ENCODE data around the gene LUC7L3. TPM values are rescaled to one million over a fixed set of nuclear protein-coding genes. Genes with fewer than 3 reads are reported as not detected.

Gene LUC7L3
- total and polyA plus RNA-seq, 10 of the 15 experiments (the other 5 are each of a cell fraction or from before 2014, with no cell fraction given) = 51.3 to 176 (median 149) TPM

GRCh38 chr17:50712641-50713040 lies 6.8 kb upstream of the LUC7L3 start:
- ChIA-PET CTCF (no interaction called here), POLR2A (interaction anchor here (0.6 kb wide), 1 partner anchor 7 kb away, joined by 3 read pairs; no protein-coding TSS in a partner anchor), RAD21 (ENCODE audit: unreplicated experiment) (no interaction called here), SMC1A (ENCODE audit: uncharacterized antibody, unreplicated experiment) (interaction anchor here (0.6 kb wide), 1 partner anchor 450 kb away, joined by 3 read pairs; no protein-coding TSS in a partner anchor)
- no peak overlapping the region for H3K4me3 ChIP-seq
- 85% methylated on average over 9 of the region's 9 CpGs for WGBS (ENCODE audit: insufficient coverage, insufficient replicate concordance, low lambda C conversion rate, missing lambda C conversion rate)
- no peak overlapping the region for H3K27ac ChIP-seq (ENCODE audit: control insufficient read depth, insufficient read depth)
- no peak for ATAC-seq
- TF ChIP-seq CHD2 (IDR thresholded peaks at IDR 0.05; ENCODE audit: borderline replicate concordance, low read depth, low read length) (no peak), BCL11A (IDR thresholded peaks at IDR 0.05; ENCODE audit: low read depth, low read length) (no peak), NR2C1 (IDR thresholded peaks at IDR 0.05) (no peak), EED (IDR thresholded peaks at IDR 0.05; ENCODE audit: low read depth) (no peak), RFX5 (IDR thresholded peaks at IDR 0.05; ENCODE audit: low read depth, low read length) (no peak), CHD4 (IDR thresholded peaks at IDR 0.05) (no peak), STAT1 (conservative IDR thresholded peaks at IDR 0.05) (no peak), HDAC2 (IDR thresholded peaks at IDR 0.05) (no peak), NFIC (IDR thresholded peaks at IDR 0.05; ENCODE audit: low read depth, low read length) (no peak), MLLT1 (IDR thresholded peaks at IDR 0.05) (no peak), RB1 (IDR thresholded peaks at IDR 0.05; ENCODE audit: borderline replicate concordance) (no peak), TAF1 (IDR thresholded peaks at IDR 0.05; ENCODE audit: borderline replicate concordance, low read depth, low read length) (no peak), ETV6 (conservative IDR thresholded peaks at IDR 0.05 in 1 of 2, IDR thresholded peaks at IDR 0.05 in 1 of 2; ENCODE audit: borderline replicate concordance in 1 of 2, low read depth in 1 of 2) (no peak)
- FAIRE-seq = no peak
- H4K20me1 ChIP-seq (ENCODE audit: control insufficient read depth, insufficient read depth) = no peaks in the 10 kb centered on the region
- peaks cover 13% of the 10 kb centered on the region for H3K79me2 ChIP-seq (ENCODE audit: control insufficient read depth, insufficient read depth, low read length)
- no peak overlapping the region for H2AFZ ChIP-seq (ENCODE audit: control insufficient read depth, low read depth, low read length)
- H3K9ac ChIP-seq (ENCODE audit: control insufficient read depth, insufficient read depth, low read length) = no peak overlapping the region
- H3K4me2 ChIP-seq (ENCODE audit: control insufficient read depth, insufficient read depth) = no peak overlapping the region
- DNase-seq (ENCODE audit: low read depth, low spot score) = no peak
- intact Hi-C loops (cut with micrococcal nuclease; ENCODE audit: unreplicated experiment) = no loop called here
- no peaks in the 10 kb centered on the region for H3K27me3 ChIP-seq (replicated peaks in 1 of 2; ENCODE audit: control insufficient read depth in 2 of 2, insufficient read depth in 2 of 2, low read length in 1 of 2)
- peaks cover 9% of the 10 kb centered on the region for H3K4me1 ChIP-seq (ENCODE audit: control insufficient read depth, insufficient read depth, low read length)
- in situ Hi-C loops (cut with MboI) = no loop called here
- no TSS peak for BruUV-seq (replicated peaks)
- no peaks in the 10 kb centered on the region for H3K36me3 ChIP-seq (ENCODE audit: control insufficient read depth in 2 of 2, insufficient read depth in 2 of 2, low read length in 1 of 2)
- no peaks in the 10 kb centered on the region for H3K9me3 ChIP-seq (replicated peaks; ENCODE audit: control insufficient read depth, insufficient read depth, low read length)

All from GM12878 (cell line).